GM12864 (cell line): ENCODE data around the gene ADGRG3.

ENCODE experiments used
- DNase-seq: peaks from one replicate; pipeline ENCODE4 v3.0.0-alpha.2; 2011; ENCODE audit warnings: low read depth
- H3K4me3 ChIP-seq: 2 replicates; pipeline ENCODE4 v1.5.1; 2011; ENCODE audit warnings: mild to moderate bottlenecking, low read depth, low read length, control low read depth
- CTCF ChIP-seq: IDR thresholded peaks from 2 replicates; pipeline ENCODE4 v1.5.1; 2011; ENCODE audit warnings: low read depth, mild to moderate bottlenecking, moderate library complexity, low read length, control low read depth, inconsistent platforms; ENCODE audit errors: missing control alignments

Gene ADGRG3

GRCh38 chr16:57648125-57648524 lies 20.0 kb upstream of the ADGRG3 start:
- DNase-seq: peak; percentile 25
- TF ChIP-seq CTCF: no peak
- H3K4me3 ChIP-seq: no peak overlapping the region

GRCh38 chr16:57648581-57649442 lies 19.3 kb upstream of the ADGRG3 start:
- peak; percentile 100 for TF ChIP-seq CTCF

GRCh38 chr16:57649443-57649751 lies 18.7 kb upstream of the ADGRG3 start:
- no peak for DNase-seq
- no peak for TF ChIP-seq CTCF
- H3K4me3 ChIP-seq: no peak overlapping the region

More at GRCh38 chr16:57648581-57649442, 19.3 kb upstream of the ADGRG3 start:
- peak; percentile 39 for DNase-seq
- no peak overlapping the region for H3K4me3 ChIP-seq

GRCh38 chr16:57649846-57650245 lies 18.3 kb upstream of the ADGRG3 start:
- no peak overlapping the region for H3K4me3 ChIP-seq
- TF ChIP-seq CTCF: no peak
- DNase-seq: no peak

GRCh38 chr16:57651344-57652333 lies 16.5 kb upstream of the ADGRG3 start:
- no peak for DNase-seq
- TF ChIP-seq CTCF: no peak
- no peak overlapping the region for H3K4me3 ChIP-seq

- no peak for TF ChIP-seq CTCF
- H3K4me3 ChIP-seq: no peak overlapping the region
- DNase-seq: no peak
These were observed 15.2 kb upstream of the ADGRG3 start for GRCh38 chr16:57652695-57653471.
